ENCODE data around the gene LRP8. TPM values are rescaled to one million over a fixed set of nuclear protein-coding genes. Genes with fewer than 3 reads are reported as not detected.

LRP8 gene
- total RNA-seq, 1 experiment from 2014 or later, result 69.5 TPM

DNA sequence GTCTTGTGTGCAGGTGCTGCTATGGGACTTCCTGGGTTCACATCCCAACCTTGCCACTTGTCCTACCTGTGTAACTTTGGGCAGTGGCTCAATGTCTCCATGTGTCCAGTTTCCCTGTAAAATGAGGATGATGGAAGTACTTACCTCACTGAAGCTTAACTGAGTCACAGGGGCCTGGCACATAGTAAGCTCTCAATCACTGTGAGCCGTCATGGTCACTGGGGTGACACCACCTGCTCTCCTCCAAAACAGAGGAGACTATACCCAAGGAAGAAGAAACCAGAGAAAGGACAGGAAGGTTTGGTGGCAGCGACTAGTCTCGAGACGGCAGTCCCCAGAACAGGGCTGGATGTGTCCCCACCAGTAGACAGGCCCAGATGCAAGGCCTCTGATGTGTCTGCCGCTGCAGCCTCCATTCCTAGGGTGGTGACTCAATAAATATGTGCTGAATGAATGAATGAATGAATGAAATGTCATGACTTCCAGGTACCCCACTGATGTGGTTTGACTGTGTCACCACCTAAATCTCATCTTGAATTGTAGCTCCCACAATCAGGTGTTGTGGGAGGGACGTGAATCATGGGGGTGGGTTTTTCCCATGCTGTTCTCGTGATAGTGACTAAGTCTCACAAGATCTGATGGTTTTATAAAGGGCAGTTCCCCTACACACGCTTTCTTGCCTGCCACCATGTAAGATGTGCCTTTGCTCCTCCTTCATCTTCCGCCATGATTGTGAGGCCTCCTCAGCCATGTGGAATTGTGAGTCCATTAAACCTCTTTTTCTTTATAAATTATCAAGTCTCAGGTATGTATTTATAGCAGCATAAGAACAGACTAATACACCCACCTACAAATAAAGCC lies 13.0 kb upstream of the LRP8 start (continued):
- TF ChIP-seq, protein P1, sequence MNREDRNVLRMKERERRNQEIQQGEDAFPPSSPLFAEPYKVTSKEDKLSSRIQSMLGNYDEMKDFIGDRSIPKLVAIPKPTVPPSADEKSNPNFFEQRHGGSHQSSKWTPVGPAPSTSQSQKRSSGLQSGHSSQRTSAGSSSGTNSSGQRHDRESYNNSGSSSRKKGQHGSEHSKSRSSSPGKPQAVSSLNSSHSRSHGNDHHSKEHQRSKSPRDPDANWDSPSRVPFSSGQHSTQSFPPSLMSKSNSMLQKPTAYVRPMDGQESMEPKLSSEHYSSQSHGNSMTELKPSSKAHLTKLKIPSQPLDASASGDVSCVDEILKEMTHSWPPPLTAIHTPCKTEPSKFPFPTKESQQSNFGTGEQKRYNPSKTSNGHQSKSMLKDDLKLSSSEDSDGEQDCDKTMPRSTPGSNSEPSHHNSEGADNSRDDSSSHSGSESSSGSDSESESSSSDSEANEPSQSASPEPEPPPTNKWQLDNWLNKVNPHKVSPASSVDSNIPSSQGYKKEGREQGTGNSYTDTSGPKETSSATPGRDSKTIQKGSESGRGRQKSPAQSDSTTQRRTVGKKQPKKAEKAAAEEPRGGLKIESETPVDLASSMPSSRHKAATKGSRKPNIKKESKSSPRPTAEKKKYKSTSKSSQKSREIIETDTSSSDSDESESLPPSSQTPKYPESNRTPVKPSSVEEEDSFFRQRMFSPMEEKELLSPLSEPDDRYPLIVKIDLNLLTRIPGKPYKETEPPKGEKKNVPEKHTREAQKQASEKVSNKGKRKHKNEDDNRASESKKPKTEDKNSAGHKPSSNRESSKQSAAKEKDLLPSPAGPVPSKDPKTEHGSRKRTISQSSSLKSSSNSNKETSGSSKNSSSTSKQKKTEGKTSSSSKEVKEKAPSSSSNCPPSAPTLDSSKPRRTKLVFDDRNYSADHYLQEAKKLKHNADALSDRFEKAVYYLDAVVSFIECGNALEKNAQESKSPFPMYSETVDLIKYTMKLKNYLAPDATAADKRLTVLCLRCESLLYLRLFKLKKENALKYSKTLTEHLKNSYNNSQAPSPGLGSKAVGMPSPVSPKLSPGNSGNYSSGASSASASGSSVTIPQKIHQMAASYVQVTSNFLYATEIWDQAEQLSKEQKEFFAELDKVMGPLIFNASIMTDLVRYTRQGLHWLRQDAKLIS (CRISPR knock-in tag; IDR thresholded peaks at IDR 0.05; ENCODE audit: borderline replicate concordance), result no peak
- TF ChIP-seq, protein P2, sequence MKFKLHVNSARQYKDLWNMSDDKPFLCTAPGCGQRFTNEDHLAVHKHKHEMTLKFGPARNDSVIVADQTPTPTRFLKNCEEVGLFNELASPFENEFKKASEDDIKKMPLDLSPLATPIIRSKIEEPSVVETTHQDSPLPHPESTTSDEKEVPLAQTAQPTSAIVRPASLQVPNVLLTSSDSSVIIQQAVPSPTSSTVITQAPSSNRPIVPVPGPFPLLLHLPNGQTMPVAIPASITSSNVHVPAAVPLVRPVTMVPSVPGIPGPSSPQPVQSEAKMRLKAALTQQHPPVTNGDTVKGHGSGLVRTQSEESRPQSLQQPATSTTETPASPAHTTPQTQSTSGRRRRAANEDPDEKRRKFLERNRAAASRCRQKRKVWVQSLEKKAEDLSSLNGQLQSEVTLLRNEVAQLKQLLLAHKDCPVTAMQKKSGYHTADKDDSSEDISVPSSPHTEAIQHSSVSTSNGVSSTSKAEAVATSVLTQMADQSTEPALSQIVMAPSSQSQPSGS (CRISPR knock-in tag; IDR thresholded peaks at IDR 0.05; ENCODE audit: borderline replicate concordance, low read depth), result no peak
- TF ChIP-seq NFYB (CRISPR knock-in tag; conservative IDR thresholded peaks at IDR 0.05; ENCODE audit: low read depth) (no peak), SP1 (CRISPR knock-in tag; conservative IDR thresholded peaks at IDR 0.05) (no peak), TEAD1 (CRISPR knock-in tag; IDR thresholded peaks at IDR 0.05) (no peak), ZBTB21 (CRISPR knock-in tag; IDR thresholded peaks at IDR 0.05; ENCODE audit: borderline replicate concordance) (no peak), ZNF232 (CRISPR knock-in tag; IDR thresholded peaks at IDR 0.05) (no peak), ZNF416 (CRISPR knock-in tag; IDR thresholded peaks at IDR 0.05) (no peak), GABPB1 (CRISPR knock-in tag; IDR thresholded peaks at IDR 0.05) (no peak)
- TF ChIP-seq, protein P3, sequence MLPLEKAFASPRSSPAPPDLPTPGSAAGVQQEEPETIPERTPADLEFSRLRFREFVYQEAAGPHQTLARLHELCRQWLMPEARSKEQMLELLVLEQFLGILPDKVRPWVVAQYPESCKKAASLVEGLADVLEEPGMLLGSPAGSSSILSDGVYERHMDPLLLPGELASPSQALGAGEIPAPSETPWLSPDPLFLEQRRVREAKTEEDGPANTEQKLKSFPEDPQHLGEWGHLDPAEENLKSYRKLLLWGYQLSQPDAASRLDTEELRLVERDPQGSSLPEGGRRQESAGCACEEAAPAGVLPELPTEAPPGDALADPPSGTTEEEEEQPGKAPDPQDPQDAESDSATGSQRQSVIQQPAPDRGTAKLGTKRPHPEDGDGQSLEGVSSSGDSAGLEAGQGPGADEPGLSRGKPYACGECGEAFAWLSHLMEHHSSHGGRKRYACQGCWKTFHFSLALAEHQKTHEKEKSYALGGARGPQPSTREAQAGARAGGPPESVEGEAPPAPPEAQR (CRISPR knock-in tag; IDR thresholded peaks at IDR 0.05), result no peak

DNA sequence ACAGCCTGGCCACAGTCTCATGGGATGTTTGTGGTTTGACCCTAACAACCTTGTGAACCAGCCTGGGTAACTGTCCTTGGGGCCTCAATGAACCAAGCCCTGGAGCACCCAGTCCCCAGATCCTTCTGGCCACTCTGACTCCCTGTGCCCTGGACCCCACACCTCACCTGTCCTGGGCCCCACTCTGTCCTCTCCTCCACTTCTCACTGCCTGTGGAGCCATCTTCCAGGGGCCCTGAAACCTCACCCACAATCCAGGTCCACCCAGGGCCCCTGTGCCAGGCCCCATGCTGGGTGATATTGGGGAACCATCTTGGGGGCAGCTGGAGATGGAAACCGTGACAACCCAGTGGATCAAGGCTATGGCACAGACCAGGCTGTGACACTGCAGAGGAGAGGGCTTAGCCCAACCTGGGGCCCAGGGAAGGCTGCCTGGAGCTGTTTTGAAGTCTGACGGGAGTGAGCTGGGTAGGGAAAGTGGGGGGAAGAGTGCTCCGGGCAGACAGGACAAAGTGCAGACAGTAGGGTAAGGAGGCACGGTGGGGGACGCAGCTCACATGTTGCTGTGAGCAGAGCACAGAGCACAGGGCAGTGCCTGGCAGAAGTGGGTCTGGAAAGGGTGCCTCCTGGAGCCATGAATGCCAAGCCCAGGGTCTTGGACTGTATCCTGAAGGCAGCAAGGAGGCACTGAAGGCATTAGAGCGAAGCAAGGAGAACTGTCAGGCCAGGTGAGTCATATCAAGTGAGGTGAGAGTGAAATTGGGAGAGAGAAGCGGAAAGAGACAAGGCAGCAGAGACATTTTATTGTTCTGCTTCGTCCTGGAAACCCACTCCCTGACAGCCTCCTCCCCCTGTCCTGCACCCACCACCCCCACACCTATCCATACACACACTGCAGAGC lies 12.1 kb upstream of the LRP8 start:
- DNase-seq (ENCODE audit: low spot score) (no peak), ATAC-seq (no peak)
- Mint-ChIP-seq H3K4me3 (no peak overlapping the region), H3K9me3 (peaks cover 9% of the 10 kb centered on the region), H3K4me1 (no peaks in the 10 kb centered on the region), H3K36me3 (no peaks in the 10 kb centered on the region), H3K27me3 (ENCODE audit: low read depth) (peaks cover 31% of the 10 kb centered on the region), H3K27ac (no peak overlapping the region)
- POLR2A ChIA-PET, result no interaction called here
- CTCF ChIA-PET, result no interaction called here
- no peak for TF ChIP-seq ZNF671 (CRISPR knock-in tag; IDR thresholded peaks at IDR 0.05)
- no peak for TF ChIP-seq GABPB1 (CRISPR knock-in tag; IDR thresholded peaks at IDR 0.05)
- TF ChIP-seq, protein P4, sequence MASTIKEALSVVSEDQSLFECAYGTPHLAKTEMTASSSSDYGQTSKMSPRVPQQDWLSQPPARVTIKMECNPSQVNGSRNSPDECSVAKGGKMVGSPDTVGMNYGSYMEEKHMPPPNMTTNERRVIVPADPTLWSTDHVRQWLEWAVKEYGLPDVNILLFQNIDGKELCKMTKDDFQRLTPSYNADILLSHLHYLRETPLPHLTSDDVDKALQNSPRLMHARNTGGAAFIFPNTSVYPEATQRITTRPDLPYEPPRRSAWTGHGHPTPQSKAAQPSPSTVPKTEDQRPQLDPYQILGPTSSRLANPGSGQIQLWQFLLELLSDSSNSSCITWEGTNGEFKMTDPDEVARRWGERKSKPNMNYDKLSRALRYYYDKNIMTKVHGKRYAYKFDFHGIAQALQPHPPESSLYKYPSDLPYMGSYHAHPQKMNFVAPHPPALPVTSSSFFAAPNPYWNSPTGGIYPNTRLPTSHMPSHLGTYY (CRISPR knock-in tag; IDR thresholded peaks at IDR 0.05), result no peak
- TF ChIP-seq, protein P5, sequence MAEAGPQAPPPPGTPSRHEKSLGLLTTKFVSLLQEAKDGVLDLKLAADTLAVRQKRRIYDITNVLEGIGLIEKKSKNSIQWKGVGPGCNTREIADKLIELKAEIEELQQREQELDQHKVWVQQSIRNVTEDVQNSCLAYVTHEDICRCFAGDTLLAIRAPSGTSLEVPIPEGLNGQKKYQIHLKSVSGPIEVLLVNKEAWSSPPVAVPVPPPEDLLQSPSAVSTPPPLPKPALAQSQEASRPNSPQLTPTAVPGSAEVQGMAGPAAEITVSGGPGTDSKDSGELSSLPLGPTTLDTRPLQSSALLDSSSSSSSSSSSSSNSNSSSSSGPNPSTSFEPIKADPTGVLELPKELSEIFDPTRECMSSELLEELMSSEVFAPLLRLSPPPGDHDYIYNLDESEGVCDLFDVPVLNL (CRISPR knock-in tag; IDR thresholded peaks at IDR 0.05; ENCODE audit: borderline replicate concordance, low read depth), result no peak
- no peak for TF ChIP-seq RORB (CRISPR knock-in tag; IDR thresholded peaks at IDR 0.05)
- TF ChIP-seq GRHL2 (CRISPR knock-in tag; IDR thresholded peaks at IDR 0.05; ENCODE audit: insufficient replicate concordance, severe bottlenecking), result no peak
- TF ChIP-seq NR1H2 (CRISPR knock-in tag; IDR thresholded peaks at IDR 0.05), result no peak
- no peak for TF ChIP-seq TEAD1 (CRISPR knock-in tag; IDR thresholded peaks at IDR 0.05)
- TF ChIP-seq, protein P6, sequence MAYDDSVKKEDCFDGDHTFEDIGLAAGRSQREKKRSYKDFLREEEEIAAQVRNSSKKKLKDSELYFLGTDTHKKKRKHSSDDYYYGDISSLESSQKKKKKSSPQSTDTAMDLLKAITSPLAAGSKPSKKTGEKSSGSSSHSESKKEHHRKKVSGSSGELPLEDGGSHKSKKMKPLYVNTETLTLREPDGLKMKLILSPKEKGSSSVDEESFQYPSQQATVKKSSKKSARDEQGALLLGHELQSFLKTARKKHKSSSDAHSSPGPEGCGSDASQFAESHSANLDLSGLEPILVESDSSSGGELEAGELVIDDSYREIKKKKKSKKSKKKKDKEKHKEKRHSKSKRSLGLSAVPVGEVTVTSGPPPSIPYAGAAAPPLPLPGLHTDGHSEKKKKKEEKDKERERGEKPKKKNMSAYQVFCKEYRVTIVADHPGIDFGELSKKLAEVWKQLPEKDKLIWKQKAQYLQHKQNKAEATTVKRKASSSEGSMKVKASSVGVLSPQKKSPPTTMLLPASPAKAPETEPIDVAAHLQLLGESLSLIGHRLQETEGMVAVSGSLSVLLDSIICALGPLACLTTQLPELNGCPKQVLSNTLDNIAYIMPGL (CRISPR knock-in tag; IDR thresholded peaks at IDR 0.05), result no peak
- no peak for TF ChIP-seq CREM (CRISPR knock-in tag; IDR thresholded peaks at IDR 0.05)
- TF ChIP-seq, protein P7, sequence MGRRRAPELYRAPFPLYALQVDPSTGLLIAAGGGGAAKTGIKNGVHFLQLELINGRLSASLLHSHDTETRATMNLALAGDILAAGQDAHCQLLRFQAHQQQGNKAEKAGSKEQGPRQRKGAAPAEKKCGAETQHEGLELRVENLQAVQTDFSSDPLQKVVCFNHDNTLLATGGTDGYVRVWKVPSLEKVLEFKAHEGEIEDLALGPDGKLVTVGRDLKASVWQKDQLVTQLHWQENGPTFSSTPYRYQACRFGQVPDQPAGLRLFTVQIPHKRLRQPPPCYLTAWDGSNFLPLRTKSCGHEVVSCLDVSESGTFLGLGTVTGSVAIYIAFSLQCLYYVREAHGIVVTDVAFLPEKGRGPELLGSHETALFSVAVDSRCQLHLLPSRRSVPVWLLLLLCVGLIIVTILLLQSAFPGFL (CRISPR knock-in tag; IDR thresholded peaks at IDR 0.05; ENCODE audit: borderline replicate concordance), result no peak
